Measurements from ENCODE around the gene CNTNAP2. TPM values are rescaled to one million over a fixed set of nuclear protein-coding genes. Genes with fewer than 3 reads are reported as not detected.

The CNTNAP2 gene
- total and polyA plus RNA-seq, 2 of the 4 experiments (the other 2 are of a cell fraction), result not detected

- dilution Hi-C loops (cut with HindIII; ENCODE audit: low sequenced_read_pairs, unreplicated experiment), result no loop called here
Observed at GRCh38 chr7:146528581-146528980, 412.0 kb downstream of the CNTNAP2 start.

More at GRCh38 chr7:146528581-146528980, 412.0 kb downstream of the CNTNAP2 start:
- Histone ChIP-seq H3K9me1 (ENCODE audit: insufficient read depth, low read length) (no peaks in the 10 kb centered on the region), H3K56ac (ENCODE audit: extremely low read depth, insufficient read depth, low read length) (no peak overlapping the region), H3K27ac (ENCODE audit: insufficient read depth, low read length) (no peak overlapping the region), H2BK20ac (ENCODE audit: low read depth, low read length) (no peak overlapping the region), H3K4me3 (ENCODE audit: insufficient read depth, low read depth, low read length) (no peak overlapping the region), H3K4me2 (ENCODE audit: low read depth, low read length) (no peak overlapping the region), H3K9ac (ENCODE audit: low read depth, low read length) (no peak overlapping the region), H2BK5ac (ENCODE audit: low read depth, low read length, poor library complexity, severe bottlenecking) (no peak overlapping the region), H3K14ac (replicated peaks; ENCODE audit: low read depth, low read length) (no peak overlapping the region), H2AK9ac (replicated peaks; ENCODE audit: low read depth, low read length, poor library complexity) (no peak overlapping the region), H4K20me1 (ENCODE audit: insufficient read depth, low read length) (no peaks in the 10 kb centered on the region), H3K18ac (ENCODE audit: low read depth, low read length) (no peak overlapping the region), H2AK5ac (ENCODE audit: low read depth, low read length) (no peak overlapping the region), H3K4me1 (ENCODE audit: control insufficient read depth, insufficient read depth, low read length) (no peaks in the 10 kb centered on the region), H4K8ac (ENCODE audit: low read depth in 2 of 2, low read length in 2 of 2) (no peak overlapping the region), H2AFZ (replicated peaks; ENCODE audit: low read length, poor library complexity) (no peak overlapping the region), H3K4ac (ENCODE audit: low read depth, low read length) (no peak overlapping the region), H2BK15ac (ENCODE audit: low read depth, low read length) (no peak overlapping the region), H3K27me3 (ENCODE audit: control insufficient read depth, insufficient read depth, low read length) (no peaks in the 10 kb centered on the region), H3K9me3 (ENCODE audit: control insufficient read depth, insufficient read depth, low read length) (peaks cover 3% of the 10 kb centered on the region), H3K23ac (ENCODE audit: low read depth, low read length) (no peak overlapping the region), H3K79me1 (ENCODE audit: low read depth in 1 of 2, low read length in 2 of 2) (no peaks in the 10 kb centered on the region), H3K36me3 (ENCODE audit: control insufficient read depth, insufficient read depth, low read length) (no peaks in the 10 kb centered on the region), H4K5ac (ENCODE audit: low read depth, low read length) (no peak overlapping the region), H4K91ac (ENCODE audit: insufficient read depth, low read depth, low read length) (no peak overlapping the region), H2BK120ac (ENCODE audit: low read depth, low read length) (no peak overlapping the region)
- no peak for ATAC-seq (ENCODE audit: low read depth)
- intact Hi-C loops (cut with micrococcal nuclease) (no loop called here), in situ Hi-C loops (cut with MboI; ENCODE audit: low sequenced_read_pairs) (no loop called here)
- ChIA-PET POLR2A (ENCODE audit: unreplicated experiment) (no interaction called here), CTCF (no interaction called here)
- no peak for TF ChIP-seq MAFK (IDR thresholded peaks at IDR 0.05; ENCODE audit: low read depth, low read length)
- TF ChIP-seq BHLHE40 (IDR thresholded peaks at IDR 0.05; ENCODE audit: low read depth, low read length), result no peak
- TF ChIP-seq CTCF (conservative IDR thresholded peaks at IDR 0.05; ENCODE audit: low read depth, low read length), result no peak
- TF ChIP-seq SMC3 (IDR thresholded peaks at IDR 0.05; ENCODE audit: low read depth, low read length), result no peak
- no peak for TF ChIP-seq MAZ (IDR thresholded peaks at IDR 0.05; ENCODE audit: borderline replicate concordance, low read depth, low read length)
- TF ChIP-seq RAD21 (IDR thresholded peaks at IDR 0.05; ENCODE audit: low read length), result no peak
- TF ChIP-seq FOS (IDR thresholded peaks at IDR 0.05; ENCODE audit: low read depth, low read length), result no peak
- TF ChIP-seq RFX5 (IDR thresholded peaks at IDR 0.05; ENCODE audit: low read depth, low read length), result no peak
- TF ChIP-seq POLR2A (IDR thresholded peaks at IDR 0.05; ENCODE audit: low read depth, low read length), result no peak
- no peak for TF ChIP-seq CHD1 (IDR thresholded peaks at IDR 0.05; ENCODE audit: low read depth, low read length)
- no peak for TF ChIP-seq NFE2L2 (IDR thresholded peaks at IDR 0.05; ENCODE audit: low read depth, low read length)
- no peak for TF ChIP-seq USF2 (IDR thresholded peaks at IDR 0.05; ENCODE audit: low read depth, low read length)
- WGBS, 2 experiments (ENCODE audit: extremely low coverage in 2 of 2, insufficient read length in 1 of 2), result no CpG with 5 or more reads among the region's 2 CpGs
- no peak for DNase-seq
- no TSS peak for BruUV-seq (replicated peaks)
